NCI-H2029 (cell line): Measurements from ENCODE around the gene PICK1.
A peak's percentile ranks its signal among the peaks of the same experiment; 100 is the strongest.

Source experiments
- DNase-seq: peaks from one replicate; lab custom pipeline; 2025; lab: John Stamatoyannopoulos, UW

PICK1 gene

DNA sequence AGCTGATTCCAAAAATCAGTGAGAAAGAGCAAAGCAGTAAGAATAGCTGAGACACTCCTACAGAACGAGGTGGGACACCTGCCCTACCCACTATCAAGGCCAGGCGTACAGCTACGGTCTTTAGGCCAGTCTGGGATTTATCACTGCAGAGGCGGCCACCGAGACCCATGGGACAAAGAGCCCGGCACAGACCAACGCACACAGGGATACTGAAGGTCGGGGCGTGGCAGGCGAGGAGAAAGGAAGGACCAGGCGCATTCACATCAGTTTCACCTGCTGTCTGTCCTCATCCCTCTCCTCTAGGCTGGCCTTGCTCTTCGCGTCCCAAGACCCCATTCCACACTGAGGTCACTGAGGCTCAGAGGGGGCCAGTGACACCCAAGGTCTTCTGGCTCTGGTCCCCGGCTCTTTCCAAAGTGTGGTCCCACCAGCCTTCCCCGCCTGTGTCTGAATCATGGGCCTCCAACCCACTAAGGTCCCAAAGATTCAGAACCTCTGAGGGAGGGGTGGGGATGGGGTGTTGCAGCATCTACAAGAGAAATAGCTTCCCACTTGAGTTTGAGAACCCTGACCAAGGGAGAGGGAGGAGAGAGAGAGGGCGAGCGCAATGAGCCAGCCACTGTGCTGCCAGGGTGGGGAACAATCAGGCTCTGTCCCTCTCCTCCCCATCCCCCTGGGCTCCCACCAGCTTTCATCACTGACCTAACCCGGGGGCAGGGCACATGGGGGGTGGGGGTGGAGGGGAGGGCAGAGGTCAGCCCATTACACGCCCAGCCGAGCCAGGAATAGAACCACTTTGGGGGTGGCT, 7.2 kb upstream of the PICK1 start:
- no peak for DNase-seq

DNA sequence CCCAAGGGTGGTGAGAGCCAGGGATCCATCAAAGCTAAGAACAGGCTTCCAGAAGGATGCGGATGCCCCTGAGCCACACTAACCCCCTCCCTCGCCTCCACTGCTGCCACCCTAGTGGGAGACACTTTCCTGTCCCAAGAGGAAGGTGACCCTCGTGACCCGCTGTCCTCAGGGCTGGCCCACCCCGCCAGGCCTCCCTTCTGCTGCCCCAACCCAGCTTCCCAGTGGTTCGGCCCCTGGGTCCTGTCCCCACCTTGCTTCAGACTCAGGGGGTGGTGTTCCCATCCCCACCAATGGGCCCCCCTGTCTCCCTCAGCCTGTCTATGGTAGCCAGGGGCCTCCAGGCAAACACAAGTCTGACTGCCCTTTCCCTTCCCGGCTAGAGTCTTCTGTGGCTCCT, 6.5 kb upstream of the PICK1 start:
- no peak for DNase-seq

DNA sequence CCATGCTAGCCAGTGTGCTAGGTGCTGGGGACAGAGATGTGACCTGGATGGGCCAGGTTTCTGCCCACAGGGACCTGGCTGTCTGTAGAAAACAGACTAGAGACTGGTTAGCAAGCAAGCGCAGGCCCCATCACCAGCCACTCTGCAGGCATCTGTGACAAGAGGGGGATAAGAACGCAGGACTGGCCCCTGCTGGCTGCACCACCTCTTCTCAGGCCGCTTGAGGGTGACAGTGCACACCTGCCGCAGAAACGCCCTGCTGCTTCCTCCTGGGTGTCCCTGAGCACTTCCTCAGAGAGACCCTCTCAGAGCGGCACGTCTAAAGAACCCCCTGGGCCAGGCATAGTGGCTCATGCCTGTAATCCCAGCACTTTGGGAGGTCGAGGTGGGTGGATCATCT, 5.9 kb upstream of the PICK1 start:
- DNase-seq = no peak

DNA sequence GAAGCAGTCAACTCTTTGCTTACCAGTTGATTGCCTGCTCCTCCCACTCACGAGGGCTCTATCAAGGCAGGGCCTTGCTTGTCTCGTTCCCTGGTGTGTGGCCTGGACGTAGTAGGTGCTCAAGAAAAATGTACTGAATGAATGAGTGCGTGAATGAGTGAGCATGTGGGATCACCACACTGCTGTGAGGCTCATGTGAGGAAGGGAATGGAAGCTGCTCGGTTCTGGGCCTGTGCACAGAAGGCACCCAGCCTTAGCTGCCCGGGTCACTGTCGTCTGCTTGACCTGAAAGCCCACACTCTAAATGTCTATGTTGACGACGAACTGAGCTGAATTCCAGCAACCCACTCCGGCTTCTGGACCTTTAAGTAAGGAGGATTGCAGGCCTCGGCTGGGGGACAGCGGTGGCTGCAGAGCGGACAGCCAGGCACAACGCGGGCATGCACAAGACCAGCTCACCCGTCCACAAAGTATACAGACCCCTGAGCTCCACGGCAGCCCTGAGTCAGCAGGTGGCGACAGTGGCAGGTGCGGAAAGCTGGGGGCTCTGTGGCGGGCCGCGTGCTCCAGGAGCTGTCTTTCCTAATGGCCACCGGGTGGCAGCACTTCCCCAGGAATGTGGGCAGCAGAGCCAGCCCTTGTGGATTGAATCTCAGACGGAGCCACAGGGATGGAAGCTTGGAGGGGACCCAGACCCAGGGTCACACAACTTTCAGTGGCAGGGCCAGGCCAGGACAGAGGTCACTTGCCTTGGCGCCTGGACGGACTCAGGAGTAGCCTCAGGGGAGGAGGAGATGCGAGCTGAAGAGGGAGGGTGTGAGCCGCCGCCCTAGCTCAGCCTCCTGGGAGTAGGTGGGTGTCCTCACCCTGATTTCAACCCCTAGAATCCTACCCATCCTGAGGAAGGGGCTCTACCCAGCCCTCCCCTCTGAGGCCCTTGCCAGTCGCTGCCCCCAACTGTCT, 5.0 kb upstream of the PICK1 start:
- peak; percentile 51 for DNase-seq

DNA sequence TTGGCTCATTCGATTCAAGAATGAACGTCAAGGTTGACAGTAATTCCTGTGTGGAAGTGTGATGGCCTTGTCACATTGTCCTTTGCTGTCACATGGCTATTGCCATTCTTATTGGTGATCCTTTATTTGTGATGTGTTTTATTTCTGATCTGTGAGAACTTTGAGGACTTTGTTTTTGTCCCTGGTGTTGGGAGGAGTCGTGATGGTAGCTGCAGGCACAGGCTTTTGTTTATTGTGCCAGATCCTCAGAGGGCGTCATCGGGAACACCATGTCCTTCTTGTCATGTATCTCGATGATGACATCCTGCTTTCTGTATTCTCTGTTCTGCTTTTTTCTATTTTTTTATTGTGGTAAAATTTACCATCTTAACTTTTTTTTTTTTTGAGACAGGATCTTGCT, 5.6 kb downstream of the PICK1 start:
- DNase-seq = no peak

DNA sequence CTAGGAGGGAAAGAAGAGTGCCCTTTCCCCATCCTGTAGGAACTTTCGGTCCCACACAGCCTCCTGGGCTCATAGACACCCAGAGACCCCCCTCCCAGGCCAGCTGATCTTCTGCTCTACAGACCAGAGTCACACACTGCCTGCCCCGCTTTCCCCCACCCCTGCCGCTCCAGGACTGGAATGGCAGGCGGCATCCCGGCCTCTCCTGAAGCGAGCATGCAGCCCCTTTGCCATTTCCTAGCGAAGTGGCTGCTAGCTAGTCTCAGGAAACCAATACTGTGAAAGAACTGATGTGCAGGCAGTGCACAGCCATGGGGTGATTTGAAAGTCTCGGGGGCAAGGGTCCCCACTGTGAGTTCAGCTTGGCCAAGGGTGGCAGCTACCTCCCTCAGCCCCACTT, 8.3 kb downstream of the PICK1 start:
- no peak for DNase-seq

DNA sequence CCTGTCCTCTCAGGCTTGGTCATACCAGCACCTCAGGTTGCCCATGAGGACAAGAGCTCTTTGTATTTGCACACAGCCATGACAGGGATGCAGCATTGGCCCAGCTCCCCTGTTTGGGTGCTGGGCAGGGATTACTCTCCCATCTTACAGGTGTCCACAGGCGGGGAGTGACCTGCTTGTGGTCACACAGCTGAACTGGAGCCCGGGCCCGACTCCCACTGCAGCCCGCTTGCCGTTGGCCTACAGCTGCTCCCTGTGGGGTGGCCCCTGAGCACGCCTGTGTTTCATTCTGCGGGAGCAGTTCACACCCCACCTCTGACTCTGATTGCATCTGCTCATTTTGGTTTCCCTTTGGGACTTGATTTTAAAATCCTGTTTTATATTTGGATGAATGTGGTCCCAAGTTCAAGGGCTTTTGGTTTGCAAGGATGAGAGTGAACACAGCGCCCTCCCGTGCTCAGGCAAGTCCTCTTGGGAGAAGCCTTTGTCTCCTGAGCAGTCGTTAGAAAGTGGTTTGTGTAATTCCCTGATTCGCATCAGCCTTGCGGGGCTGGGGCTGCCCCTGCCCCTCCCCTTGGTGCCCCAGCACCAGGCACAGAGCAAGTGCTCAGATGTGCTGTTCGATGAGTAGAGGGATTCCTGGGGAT, 9.3 kb downstream of the PICK1 start:
- no peak for DNase-seq

DNA sequence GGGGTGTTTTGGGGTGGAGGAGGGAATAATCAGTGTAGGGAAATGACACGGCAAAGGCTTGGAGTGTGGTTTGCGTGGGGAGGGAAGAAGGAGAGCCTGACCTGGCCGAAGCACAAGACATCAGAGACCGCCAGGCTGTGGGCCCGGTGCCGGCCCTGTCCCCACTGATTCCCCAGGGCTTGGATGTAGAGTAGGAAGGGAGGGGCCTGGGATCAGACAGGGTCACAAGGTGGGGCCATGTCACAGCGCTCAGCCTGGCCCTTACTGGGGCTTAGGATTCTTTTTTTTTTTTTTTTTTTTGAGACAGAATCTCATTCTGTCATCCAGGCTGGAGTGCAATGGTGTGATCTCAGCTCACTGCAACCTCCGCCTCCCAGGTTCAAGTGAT, 9.8 kb downstream of the PICK1 start:
- DNase-seq = no peak

DNA sequence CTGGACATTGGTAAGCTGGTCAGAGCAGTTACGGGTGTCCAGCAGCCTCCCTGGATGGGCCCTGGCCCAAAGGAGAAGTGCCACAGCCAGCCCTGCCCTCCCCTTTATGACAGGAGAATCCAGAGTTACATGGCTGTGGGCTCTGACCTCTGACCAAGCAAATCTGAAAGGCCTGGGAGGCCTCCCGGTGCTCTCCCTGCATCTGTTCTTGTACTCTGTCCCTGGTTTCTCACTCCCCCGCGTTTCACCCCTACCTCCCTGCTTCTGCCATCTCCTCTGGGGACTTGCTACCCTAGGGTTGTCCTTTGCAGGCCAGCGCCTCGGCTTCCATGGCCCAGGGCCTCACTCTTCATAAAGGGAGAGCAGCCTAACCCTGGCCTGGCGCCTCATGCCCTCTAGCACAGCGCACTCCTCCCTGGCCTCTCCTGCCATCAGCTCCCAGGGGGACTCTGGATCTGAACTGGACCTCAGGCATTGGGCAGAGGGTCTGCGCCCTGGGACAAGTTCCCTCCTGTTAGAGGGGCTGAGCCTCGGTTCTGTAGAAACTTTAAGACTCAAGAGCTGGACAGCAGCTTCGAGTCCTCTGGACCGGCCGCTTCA, 10.7 kb downstream of the PICK1 start:
- no peak for DNase-seq

DNA sequence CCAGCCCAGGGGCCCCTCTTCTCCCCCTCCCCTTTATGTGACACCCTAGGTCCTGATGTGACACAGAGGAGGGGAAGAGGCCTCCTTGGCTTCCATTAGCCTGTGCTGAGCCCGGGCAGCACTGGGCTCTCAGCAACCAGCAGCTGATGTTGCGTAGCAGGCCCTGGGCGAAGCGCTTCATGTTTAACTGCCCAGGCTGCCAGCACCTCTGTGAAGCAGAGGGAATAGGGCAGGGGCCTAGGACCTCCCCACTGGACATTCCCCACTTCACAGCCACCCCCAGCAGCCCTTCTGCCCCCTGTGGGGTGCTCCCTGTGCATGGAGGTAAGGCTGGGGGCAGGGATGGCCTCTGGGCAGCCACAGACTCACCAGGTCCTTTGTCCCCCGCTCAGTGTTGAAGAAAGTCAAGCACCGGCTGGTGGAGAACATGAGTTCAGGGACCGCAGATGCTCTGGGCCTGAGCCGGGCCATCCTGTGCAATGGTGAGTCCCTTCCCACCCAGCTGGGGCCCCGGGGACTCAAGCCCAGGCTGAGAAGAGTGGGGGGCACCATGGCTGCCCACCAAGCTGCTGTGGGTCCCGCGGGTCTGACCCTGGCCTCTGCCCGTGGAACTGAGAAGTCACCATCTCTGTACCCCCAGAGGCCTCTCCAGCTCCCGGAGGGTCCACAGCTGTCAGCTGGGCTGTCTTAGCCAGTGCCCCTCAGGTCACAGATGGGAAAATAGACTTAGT, 11.6 kb downstream of the PICK1 start:
- no peak for DNase-seq

DNA sequence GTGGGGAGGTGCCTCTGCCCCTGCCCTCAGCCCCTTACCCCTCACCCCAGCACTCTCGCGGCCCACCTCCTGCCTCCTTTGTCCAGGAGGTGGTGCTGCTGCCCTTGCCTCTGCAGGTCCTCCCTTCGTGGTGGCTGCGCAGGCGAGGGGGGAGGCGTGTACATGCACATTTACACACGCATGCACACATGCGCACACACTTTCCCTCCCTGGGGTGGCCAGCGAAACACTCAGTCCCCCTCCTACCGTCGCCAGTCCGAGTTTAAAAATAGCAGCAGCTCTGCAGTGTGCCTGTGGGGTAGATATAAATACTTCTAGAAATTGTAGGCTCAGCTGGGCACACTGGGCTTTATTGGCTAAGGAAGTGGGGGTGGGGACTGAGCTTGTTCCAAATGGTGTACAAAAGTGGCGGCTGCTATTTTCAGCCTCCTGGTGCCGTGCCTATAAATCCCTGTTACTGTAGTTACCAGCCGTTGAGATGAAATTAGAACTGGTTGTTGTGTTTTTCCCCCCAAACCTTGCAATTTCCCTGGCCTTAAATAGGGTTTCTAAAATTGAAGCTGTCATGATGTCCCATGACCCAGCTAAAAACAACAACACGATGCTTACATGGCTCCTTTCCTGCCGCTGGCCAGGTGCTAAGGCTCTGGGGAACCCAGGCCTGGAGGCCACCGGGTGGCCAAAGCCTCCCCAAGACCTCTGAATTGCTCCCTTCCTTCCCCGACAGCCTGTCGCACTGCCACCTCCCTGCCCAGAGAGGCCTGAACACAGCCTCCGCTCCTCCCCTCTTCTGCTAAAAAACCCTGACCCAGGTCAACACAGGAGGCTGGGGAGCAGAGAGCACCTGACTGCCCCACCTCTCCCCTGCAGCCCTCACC, 12.4 kb downstream of the PICK1 start:
- DNase-seq = no peak

DNA sequence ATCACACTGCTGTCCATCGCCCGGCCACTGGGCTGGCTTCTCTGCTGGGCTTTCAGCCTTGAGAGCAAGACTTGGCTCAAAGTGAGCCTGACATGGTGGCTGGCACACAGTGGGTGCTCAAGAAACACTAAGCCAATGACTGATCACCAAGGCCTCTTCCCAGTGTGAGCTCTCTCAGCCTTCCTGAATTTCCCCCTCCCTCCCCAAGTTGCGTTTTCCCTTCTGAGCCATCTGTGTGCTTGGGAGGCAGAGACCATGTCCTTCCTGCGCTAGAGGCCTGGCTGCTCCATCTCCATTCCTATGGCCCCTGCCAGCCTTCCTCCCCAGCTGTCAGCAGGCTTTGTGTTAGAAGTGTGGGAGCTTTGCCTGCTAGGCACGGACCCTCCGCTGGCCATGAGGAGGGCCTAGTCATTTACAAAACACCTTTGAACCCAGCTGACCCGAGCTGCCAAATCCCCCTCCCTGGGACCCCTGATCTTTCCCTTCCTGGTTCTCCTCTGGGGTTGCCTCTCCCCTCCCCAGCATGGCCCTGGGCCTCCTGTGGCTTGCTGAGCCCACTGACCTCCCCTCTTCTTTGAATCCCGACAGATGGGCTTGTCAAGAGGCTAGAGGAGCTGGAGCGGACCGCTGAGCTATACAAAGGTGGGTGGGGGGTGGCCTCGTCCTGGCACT, 13.2 kb downstream of the PICK1 start:
- DNase-seq = no peak

DNA sequence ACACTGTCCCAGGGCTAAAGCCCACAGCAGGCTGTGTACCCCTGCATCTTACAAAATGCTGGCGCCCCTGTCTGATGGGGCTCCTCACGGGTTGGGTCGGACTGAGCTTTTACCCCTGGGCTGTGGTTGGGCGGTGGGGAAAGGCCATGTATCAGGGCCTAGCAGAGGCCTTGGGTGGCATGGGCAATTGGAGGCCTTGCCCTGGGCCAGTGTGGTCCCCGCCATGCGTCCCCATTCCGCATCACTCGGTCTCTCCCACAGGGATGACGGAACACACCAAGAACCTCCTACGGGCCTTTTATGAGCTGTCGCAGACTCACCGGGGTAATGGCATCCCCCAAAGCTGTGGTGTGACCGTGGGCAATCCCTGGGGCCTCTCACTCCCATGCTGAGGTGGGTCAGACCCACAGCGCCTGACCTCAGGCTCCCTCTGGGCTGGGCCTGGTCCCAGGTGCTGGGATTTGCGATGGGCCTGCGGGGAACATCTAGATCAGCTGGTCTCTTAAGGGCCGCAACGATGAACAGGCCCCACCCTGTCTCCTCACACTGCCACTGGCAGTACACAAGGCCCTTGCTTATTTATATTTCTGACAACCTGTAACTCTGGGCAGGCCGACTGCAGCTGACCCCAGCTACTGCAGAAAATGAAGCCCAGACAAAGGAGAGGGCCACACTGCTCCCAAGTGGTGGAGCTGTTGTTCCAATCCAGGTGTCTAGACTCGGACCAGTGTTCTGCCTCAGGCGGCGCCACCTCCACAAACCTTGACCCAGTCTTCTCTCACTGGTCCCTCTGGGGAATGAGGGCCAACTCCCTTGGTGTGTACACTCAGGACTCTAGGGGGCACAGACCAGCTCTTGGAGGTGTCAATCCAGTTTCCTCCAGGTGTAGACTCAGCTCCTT, 14.5 kb downstream of the PICK1 start:
- DNase-seq = no peak

DNA sequence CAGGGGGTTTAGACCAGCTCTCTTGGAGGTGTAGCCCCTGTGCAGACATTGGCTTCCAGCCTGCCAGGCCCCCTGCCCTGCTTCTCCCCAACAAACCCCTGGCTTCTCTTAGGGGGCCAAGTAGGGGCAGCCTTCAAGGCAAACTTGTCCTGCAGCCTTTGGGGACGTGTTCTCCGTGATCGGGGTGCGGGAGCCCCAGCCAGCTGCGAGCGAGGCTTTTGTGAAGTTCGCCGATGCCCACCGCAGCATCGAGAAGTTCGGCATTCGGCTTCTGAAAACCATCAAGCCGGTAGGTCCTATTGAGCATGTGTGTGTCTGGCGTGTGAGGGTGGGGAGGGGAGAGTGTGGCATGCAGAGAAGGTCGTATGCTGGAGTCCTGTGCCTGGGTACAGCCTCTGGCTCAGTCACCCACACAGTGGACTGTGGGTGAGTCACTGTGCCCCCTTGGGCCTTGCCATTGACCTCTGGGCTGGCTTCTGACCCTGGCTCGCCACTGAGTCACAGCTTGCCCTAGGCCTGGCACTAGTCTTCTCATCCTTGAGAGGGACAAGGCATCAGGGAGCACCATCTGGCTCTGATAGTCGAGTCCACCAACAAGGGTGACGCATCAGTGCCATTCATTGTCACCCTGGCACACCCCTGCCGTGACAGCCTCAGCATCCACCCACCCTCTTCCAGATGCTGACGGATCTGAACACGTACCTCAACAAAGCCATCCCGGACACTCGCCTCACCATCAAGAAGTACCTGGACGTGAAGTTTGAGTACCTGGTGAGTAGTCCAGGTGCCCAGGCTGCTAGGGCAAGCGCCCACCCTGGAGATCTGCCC, 15.3 kb downstream of the PICK1 start:
- DNase-seq = no peak

DNA sequence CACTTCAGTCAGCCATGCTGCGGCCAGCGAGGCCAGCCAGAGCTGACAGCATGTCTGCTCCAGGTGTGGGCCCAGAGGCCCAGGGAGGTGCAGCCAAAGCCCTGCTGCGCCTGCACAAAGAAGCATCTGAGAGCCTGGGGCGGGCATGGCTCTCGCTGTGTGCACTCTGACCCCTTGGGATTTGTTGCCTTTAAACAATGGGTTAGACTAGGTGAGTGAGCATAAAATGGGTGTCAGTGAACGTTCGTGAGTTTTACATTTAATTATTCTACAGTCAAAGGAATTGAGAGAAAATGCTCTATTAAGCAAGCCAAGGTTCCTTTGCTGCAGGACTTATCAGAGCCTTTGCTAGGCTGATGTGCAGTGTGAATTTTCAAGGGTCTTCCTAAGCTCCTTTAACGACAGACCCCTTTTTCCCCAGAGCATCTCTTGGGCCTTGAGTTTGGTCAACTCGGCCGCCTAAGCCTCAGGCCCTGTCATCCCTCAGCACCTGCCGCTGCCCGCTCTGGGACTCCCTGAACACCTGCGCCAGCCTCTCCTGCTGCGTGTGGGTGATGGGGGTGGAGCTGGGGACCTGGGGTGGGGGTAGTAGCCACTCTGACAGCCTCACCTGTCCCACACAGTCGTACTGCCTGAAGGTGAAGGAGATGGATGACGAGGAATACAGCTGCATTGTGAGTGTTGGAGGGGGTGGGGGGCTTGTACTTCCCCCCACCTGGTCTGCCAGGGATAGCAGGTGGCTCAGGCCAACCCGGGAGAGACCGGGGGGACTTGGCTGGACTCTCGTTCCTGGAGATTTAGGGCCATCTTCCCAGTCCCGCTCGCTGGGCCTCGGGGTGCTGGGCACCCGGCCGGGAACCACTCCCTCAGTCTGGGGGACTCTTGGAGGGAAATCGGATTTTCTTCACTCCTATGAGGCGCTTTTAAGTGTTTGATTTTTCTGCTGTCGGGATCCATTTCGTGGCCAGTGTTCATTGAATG, 16.2 kb downstream of the PICK1 start:
- DNase-seq = no peak

DNA sequence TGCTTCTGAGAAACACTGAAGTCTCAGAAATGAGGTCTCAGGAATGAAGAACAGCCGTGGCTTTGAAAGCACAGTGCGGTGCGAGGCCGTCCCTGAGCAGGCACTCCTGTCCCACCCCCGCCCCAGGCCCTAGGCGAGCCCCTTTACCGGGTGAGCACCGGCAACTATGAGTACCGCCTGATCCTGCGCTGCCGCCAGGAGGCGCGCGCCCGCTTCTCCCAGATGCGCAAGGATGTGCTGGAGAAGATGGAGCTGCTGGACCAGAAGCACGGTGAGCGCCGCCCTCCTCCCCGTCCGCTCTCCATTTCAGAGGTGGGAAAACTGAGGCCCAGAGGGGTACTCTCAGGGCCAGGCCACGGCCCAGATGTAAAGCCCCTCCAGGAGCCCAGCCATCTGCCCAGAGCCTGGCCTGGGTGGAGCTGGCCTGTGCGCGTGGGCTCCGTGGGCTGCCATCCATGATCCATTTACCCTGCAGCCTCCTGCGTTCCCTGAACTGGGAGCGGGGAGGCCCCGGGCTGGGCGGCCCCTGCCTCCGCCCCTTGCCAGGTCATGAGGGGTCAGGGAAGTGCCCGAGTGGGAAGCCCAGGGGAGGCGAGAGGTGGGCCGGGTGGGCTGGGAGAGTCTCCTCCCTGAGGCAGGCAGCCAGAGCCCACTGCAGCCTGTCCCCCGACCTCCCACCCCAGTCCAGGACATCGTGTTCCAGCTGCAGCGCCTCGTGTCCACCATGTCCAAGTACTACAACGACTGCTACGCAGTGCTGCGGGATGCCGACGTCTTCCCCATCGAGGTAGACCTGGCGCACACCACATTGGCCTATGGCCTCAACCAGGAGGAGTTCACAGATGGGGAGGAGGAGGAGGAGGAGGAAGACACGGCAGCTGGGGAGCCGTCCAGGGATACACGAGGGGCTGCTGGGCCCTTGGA, 17.2 kb downstream of the PICK1 start:
- no peak for DNase-seq
